ENCODE measurements around the gene ATP6V1B1.

Gene ATP6V1B1

GRCh38 chr2:70947556-70948184 lies 12.0 kb downstream of the ATP6V1B1 start:
- DNase-seq, result no peak

GRCh38 chr2:70948337-70949003 lies 12.8 kb downstream of the ATP6V1B1 start:
- peak; percentile 66 for DNase-seq

GRCh38 chr2:70949086-70949485 lies 13.4 kb downstream of the ATP6V1B1 start:
- DNase-seq, result no peak

- no peak for DNase-seq
These were observed 19.2 kb downstream of the ATP6V1B1 start for GRCh38 chr2:70954886-70955285.

GRCh38 chr2:70956141-70956540 lies 20.4 kb downstream of the ATP6V1B1 start:
- no peak for DNase-seq

GRCh38 chr2:70957798-70958197 lies 22.1 kb downstream of the ATP6V1B1 start:
- no peak for DNase-seq

GRCh38 chr2:70958759-70959158 lies 23.1 kb downstream of the ATP6V1B1 start:
- DNase-seq, result no peak

- no peak for DNase-seq
These were observed 23.6 kb downstream of the ATP6V1B1 start for GRCh38 chr2:70959271-70959761.

- no peak for DNase-seq
These were observed 24.4 kb downstream of the ATP6V1B1 start for GRCh38 chr2:70959851-70960832.

GRCh38 chr2:70960833-70961647 lies 25.3 kb downstream of the ATP6V1B1 start:
- no peak for DNase-seq

GRCh38 chr2:70961648-70961994 lies 25.9 kb downstream of the ATP6V1B1 start:
- no peak for DNase-seq

- DNase-seq, result no peak
These were observed 26.6 kb downstream of the ATP6V1B1 start for GRCh38 chr2:70962211-70962884.

GRCh38 chr2:70962885-70963878 lies 27.5 kb downstream of the ATP6V1B1 start:
- DNase-seq, result no peak

- DNase-seq, result no peak
These were observed 28.4 kb downstream of the ATP6V1B1 start for GRCh38 chr2:70964133-70964532.

- DNase-seq, result peak; percentile 54
These were observed 29.1 kb downstream of the ATP6V1B1 start for GRCh38 chr2:70964596-70965386.

- DNase-seq, result no peak
These were observed 29.8 kb downstream of the ATP6V1B1 start for GRCh38 chr2:70965506-70965905.

- DNase-seq, result no peak
These were observed 31.0 kb downstream of the ATP6V1B1 start for GRCh38 chr2:70966681-70967080.

GRCh38 chr2:70967189-70967588 lies 31.5 kb downstream of the ATP6V1B1 start:
- no peak for DNase-seq

GRCh38 chr2:70974592-70974991 lies 38.9 kb downstream of the ATP6V1B1 start:
- no peak for DNase-seq

GRCh38 chr2:70975237-70975636 lies 39.5 kb downstream of the ATP6V1B1 start:
- no peak for DNase-seq
